ENCODE measurements around the gene CNRIP1.
A peak's percentile ranks its signal among the peaks of the same experiment; 100 is the strongest.

CNRIP1 gene

DNA sequence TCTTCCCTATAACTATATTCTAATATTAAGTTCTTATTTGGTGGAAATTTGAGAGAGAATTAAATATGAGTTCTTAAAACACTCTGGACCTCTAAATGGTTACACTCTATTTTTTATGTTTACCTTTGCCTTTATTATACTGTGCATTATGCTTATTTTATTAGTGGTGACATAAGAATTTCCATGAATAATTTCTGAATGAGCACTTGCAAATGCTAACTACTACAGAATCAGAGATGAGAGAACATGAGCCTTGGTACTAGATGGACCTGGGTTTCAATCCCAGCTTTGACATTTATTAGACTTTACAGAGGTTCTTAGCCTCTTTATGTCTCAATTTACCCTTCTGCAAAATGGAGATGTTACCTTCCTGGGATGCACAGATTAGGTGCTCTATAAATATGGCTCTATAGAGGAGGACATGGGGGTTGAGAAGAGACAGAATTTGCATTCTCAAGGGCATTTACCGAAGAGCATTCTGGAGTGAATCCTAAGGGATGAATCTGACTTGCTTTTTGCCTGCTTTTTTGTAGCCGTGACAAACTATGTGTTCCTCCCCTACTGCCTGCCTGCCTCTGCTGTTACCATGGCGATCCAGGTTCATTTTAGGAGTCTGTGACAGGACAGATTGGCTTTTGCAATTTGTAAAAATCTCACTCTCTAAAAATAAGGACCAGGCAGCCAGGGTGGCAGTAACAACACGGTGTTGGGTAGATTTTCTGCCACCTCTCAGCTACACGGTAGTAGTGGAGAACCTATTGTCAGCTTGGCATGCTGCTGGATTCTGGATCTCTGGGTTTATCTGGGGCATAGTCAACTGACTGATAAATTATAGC, 20.7 kb upstream of the CNRIP1 start:
- no CpG with 5 or more reads among the region's 5 CpGs for WGBS (ENCODE audit: insufficient coverage, insufficient read length)
- no peak overlapping the region for H3K4me3 ChIP-seq (ENCODE audit: low read length)
- DNase-seq (ENCODE audit: low read depth, low spot score): no peak
- no peak overlapping the region for H3K27ac ChIP-seq (ENCODE audit: low read length)
- H3K27me3 ChIP-seq (ENCODE audit: control insufficient read depth, insufficient read depth, low read length): no peaks in the 10 kb centered on the region
- H3K36me3 ChIP-seq (ENCODE audit: control insufficient read depth, insufficient read depth, low read length): no peaks in the 10 kb centered on the region
- H3K9me3 ChIP-seq (ENCODE audit: control insufficient read depth, insufficient read depth, low read length): no peaks in the 10 kb centered on the region
- H3K4me1 ChIP-seq (ENCODE audit: control insufficient read depth, insufficient read depth, low read length): no peaks in the 10 kb centered on the region

DNA sequence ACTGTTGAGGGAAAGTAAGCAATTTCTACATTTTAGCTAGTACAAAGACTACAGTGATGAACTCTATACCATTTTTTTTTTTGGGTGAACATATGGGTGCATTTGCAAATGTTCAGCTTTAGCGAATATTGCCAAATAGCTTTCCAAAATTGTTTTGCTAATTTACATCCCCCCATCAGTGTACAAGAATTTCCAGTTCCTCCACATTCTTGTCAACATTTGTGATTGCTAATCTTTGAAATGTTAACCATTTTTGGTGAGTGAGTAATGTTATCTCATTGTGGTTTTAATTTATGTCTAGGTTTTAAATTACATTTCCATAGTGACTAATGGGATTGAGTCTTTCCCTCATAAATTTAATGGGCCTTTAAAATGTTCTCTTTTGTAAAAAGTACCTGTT, 16.4 kb upstream of the CNRIP1 start:
- Histone ChIP-seq H3K27me3 (ENCODE audit: control insufficient read depth, insufficient read depth, low read length) (no peaks in the 10 kb centered on the region), H3K4me3 (ENCODE audit: low read length) (no peak overlapping the region), H3K4me1 (ENCODE audit: control insufficient read depth, insufficient read depth, low read length) (no peaks in the 10 kb centered on the region), H3K36me3 (ENCODE audit: control insufficient read depth, insufficient read depth, low read length) (no peaks in the 10 kb centered on the region), H3K9me3 (ENCODE audit: control insufficient read depth, insufficient read depth, low read length) (no peaks in the 10 kb centered on the region), H3K27ac (ENCODE audit: low read length) (no peak overlapping the region)
- DNase-seq (ENCODE audit: low read depth, low spot score): no peak
- WGBS (ENCODE audit: insufficient coverage, insufficient read length): no CpG with 5 or more reads among the region's 1 CpG

DNA sequence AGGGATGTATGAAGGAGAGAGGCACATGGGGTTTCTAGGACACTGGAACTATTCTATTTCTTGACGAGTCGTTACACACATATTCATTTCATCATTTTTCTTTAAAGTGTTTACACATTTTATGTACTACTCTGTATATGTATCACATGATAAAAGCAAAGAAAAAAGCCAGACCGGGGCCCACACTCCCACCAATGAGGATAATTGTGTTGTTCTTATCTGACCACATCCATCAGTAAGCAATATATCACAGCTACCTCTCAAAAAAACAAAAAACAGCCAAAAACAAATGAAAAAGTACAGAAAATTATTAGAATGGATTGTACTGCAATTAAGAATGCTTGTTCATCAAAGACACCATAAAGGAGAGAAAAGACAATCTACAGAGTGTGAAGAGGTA, 14.2 kb upstream of the CNRIP1 start:
- Histone ChIP-seq H3K9me3 (ENCODE audit: control insufficient read depth, insufficient read depth, low read length) (no peaks in the 10 kb centered on the region), H3K27ac (ENCODE audit: low read length) (no peak overlapping the region), H3K4me3 (ENCODE audit: low read length) (no peak overlapping the region), H3K27me3 (ENCODE audit: control insufficient read depth, insufficient read depth, low read length) (no peaks in the 10 kb centered on the region), H3K36me3 (ENCODE audit: control insufficient read depth, insufficient read depth, low read length) (no peaks in the 10 kb centered on the region), H3K4me1 (ENCODE audit: control insufficient read depth, insufficient read depth, low read length) (no peaks in the 10 kb centered on the region)
- WGBS (ENCODE audit: insufficient coverage, insufficient read length): no CpG with 5 or more reads among the region's 3 CpGs
- no peak for DNase-seq (ENCODE audit: low read depth, low spot score)

DNA sequence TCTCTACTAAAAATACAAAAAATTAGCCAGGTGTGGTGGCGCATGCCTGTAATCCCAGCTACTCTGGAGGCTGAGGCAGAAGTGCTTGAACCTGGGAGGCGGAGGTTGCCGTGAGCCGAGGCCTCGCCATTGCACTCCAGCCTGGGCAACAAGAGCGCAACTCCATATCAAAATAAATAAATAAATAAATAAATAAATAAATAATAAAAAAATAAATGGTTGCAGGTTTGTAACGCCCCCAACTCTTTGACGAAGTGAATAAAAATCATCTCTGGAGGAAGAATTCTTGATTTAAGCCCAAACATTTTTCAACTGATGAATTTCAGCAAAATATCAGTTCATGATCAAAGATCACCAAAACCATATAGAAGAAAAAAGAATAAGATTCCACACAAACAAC, 13.3 kb upstream of the CNRIP1 start:
- no peak for DNase-seq (ENCODE audit: low read depth, low spot score)

DNA sequence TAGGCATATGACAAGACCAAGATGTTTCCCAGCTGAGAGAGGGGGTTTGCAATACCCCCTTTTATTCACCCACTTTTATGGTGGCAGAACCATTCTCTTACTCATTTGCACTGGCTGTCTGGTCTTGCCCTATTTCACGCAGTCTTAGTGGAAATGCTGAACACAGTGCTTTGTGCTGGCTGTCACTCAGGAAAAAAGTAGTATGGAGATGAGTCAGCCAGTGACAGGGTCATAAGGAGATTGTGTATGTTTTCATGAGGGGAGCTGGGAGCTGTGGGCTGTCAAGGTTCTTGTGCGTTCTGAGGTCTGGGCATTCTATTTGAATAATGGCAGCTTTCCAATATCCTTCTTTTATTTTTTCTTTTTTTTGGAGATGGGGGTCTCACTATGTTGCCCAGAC, 10.9 kb upstream of the CNRIP1 start:
- no peaks in the 10 kb centered on the region for H3K9me3 ChIP-seq (ENCODE audit: control insufficient read depth, insufficient read depth, low read length)
- H3K36me3 ChIP-seq (ENCODE audit: control insufficient read depth, insufficient read depth, low read length): no peaks in the 10 kb centered on the region
- no peak for DNase-seq (ENCODE audit: low read depth, low spot score)
- no peaks in the 10 kb centered on the region for H3K27me3 ChIP-seq (ENCODE audit: control insufficient read depth, insufficient read depth, low read length)
- H3K4me1 ChIP-seq (ENCODE audit: control insufficient read depth, insufficient read depth, low read length): no peaks in the 10 kb centered on the region
- no CpG with 5 or more reads among the region's 2 CpGs for WGBS (ENCODE audit: insufficient coverage, insufficient read length)
- no peak overlapping the region for H3K4me3 ChIP-seq (ENCODE audit: low read length)
- no peak overlapping the region for H3K27ac ChIP-seq (ENCODE audit: low read length)

More for the DNA sequence above, 13.3 kb upstream of the CNRIP1 start:
- H3K4me3 ChIP-seq (ENCODE audit: low read length): no peak overlapping the region
- H3K9me3 ChIP-seq (ENCODE audit: control insufficient read depth, insufficient read depth, low read length): no peaks in the 10 kb centered on the region
- WGBS (ENCODE audit: insufficient coverage, insufficient read length): no CpG with 5 or more reads among the region's 8 CpGs
- no peaks in the 10 kb centered on the region for H3K36me3 ChIP-seq (ENCODE audit: control insufficient read depth, insufficient read depth, low read length)
- no peaks in the 10 kb centered on the region for H3K4me1 ChIP-seq (ENCODE audit: control insufficient read depth, insufficient read depth, low read length)
- H3K27me3 ChIP-seq (ENCODE audit: control insufficient read depth, insufficient read depth, low read length): no peaks in the 10 kb centered on the region
- no peak overlapping the region for H3K27ac ChIP-seq (ENCODE audit: low read length)

DNA sequence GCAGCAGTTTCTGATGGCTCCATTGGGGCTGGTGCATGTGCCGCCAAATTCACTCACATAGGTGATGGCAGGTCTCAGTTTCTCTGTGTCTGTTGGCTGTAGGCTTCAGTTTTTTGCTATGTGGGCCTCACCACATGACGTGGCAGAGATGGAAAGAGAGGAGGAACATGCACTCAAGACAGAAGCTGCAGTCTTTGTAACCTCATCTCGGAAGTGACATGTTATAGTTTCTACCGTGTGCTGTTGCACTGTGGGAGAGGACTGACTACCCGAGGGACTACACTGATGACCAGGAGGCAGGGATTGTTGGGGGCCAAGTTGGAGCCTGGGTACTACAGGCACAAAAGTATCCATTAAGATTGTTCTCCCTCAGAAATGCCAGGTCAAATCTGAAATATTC, 9.2 kb upstream of the CNRIP1 start:
- Histone ChIP-seq H3K27me3 (ENCODE audit: control insufficient read depth, insufficient read depth, low read length) (no peaks in the 10 kb centered on the region), H3K4me3 (ENCODE audit: low read length) (no peak overlapping the region)
- WGBS (ENCODE audit: insufficient coverage, insufficient read length): no CpG with 5 or more reads among the region's 5 CpGs

DNA sequence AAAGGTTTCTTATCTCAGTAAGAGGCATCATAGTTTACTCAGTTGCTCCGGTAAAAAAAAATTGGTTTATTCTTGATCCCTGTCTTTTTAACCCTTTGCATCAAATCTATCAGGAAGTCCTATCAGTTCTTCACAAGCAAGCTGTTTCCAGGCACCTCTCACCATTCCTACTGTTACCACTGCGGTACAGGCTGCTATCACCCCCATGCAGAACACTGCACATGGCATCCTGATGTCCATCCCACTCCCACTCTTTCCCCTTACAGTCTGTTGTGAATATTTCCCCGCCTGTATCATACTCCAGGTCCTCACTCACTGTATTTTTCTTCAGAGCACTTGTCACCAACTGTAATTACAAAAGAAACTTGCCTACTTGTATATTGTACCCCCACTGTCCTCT, 5.3 kb upstream of the CNRIP1 start:
- Histone ChIP-seq H3K27ac (ENCODE audit: low read length) (no peak overlapping the region), H3K4me1 (ENCODE audit: control insufficient read depth, insufficient read depth, low read length) (no peaks in the 10 kb centered on the region), H3K4me3 (ENCODE audit: low read length) (no peak overlapping the region), H3K9me3 (ENCODE audit: control insufficient read depth, insufficient read depth, low read length) (no peaks in the 10 kb centered on the region), H3K27me3 (ENCODE audit: control insufficient read depth, insufficient read depth, low read length) (no peaks in the 10 kb centered on the region; the same call in 1 of the 2 replicates), H3K36me3 (ENCODE audit: control insufficient read depth, insufficient read depth, low read length) (no peaks in the 10 kb centered on the region)
- no CpG with 5 or more reads among the region's 3 CpGs for WGBS (ENCODE audit: insufficient coverage, insufficient read length)
- no peak for DNase-seq (ENCODE audit: low read depth, low spot score)

More for the DNA sequence above, 9.2 kb upstream of the CNRIP1 start:
- no peak for DNase-seq (ENCODE audit: low read depth, low spot score)
- Histone ChIP-seq H3K9me3 (ENCODE audit: control insufficient read depth, insufficient read depth, low read length) (no peaks in the 10 kb centered on the region), H3K27ac (ENCODE audit: low read length) (no peak overlapping the region), H3K4me1 (ENCODE audit: control insufficient read depth, insufficient read depth, low read length) (no peaks in the 10 kb centered on the region), H3K36me3 (ENCODE audit: control insufficient read depth, insufficient read depth, low read length) (no peaks in the 10 kb centered on the region)

DNA sequence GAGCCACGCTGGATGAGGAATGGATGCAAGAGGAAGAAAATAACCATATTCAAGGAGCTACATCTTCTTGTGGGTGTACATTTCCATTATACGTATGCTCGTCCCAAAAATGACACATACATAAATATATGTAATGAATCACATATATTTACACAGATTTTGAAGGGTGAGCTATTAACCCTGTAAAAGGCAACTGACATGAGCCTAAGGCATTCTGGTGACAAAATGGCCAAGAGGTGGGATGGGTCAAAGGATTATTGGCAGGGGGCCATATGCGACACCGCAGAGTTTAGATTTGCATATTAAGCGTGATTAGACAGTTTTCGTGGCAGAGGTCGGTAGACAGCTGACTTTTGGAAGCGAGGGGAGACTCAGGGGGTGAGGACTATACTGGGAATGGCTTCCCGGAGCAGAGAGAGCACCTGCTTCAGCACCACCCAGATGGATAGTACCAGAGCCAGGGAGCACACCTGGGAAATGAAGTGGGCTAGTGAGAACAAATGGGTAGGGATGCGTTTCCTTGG, 431 bp upstream of the CNRIP1 start:
- WGBS (ENCODE audit: insufficient coverage, insufficient read length): no CpG with 5 or more reads among the region's 11 CpGs
- peak overlapping the region; percentile 67; the same call in 1 of the 2 replicates for H3K4me3 ChIP-seq (ENCODE audit: low read length)
- H3K27ac ChIP-seq (ENCODE audit: low read length): no peak overlapping the region

DNA sequence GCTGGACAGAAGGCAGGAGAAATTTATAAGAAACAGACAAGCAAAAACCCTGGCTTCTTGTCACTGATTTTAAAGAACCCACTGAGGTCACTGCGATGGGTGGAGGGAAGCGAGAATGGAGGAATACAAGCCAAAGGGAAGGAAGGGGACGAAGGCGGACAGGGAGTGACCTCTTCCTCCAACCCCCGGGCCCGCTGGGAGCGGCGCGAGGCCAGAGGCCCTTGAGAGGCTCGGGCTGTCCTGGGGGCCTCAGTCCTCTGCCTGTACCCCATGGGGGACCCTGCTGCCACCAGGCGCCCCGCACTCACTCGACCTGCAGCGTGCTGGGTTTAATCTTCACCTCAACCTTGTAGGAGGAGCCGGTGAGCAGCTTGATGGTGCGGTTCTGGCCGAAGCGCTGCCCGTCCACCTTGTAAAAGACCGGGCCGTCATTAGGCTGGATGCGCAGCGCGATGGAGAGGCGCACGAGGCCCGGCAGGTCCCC, 793 bp downstream of the CNRIP1 start:
- peak overlapping the region; percentile 67; the same call in 1 of the 2 replicates for H3K4me3 ChIP-seq (ENCODE audit: low read length)
- H3K4me1 ChIP-seq (ENCODE audit: control insufficient read depth, insufficient read depth, low read length): no peaks in the 10 kb centered on the region
- H3K36me3 ChIP-seq (ENCODE audit: control insufficient read depth, insufficient read depth, low read length): no peaks in the 10 kb centered on the region
- no peak for DNase-seq (ENCODE audit: low read depth, low spot score)
- H3K27me3 ChIP-seq (ENCODE audit: control insufficient read depth, insufficient read depth, low read length): peaks cover 13% of the 10 kb centered on the region; the same call in 1 of the 2 replicates
- no peaks in the 10 kb centered on the region for H3K9me3 ChIP-seq (ENCODE audit: control insufficient read depth, insufficient read depth, low read length)
- WGBS (ENCODE audit: insufficient coverage, insufficient read length): no CpG with 5 or more reads among the region's 27 CpGs
- H3K27ac ChIP-seq (ENCODE audit: low read length): no peak overlapping the region

More for the DNA sequence above, 431 bp upstream of the CNRIP1 start:
- no peaks in the 10 kb centered on the region for H3K9me3 ChIP-seq (ENCODE audit: control insufficient read depth, insufficient read depth, low read length)
- no peaks in the 10 kb centered on the region for H3K4me1 ChIP-seq (ENCODE audit: control insufficient read depth, insufficient read depth, low read length)
- H3K27me3 ChIP-seq (ENCODE audit: control insufficient read depth, insufficient read depth, low read length): peaks cover 13% of the 10 kb centered on the region; the same call in 1 of the 2 replicates
- H3K36me3 ChIP-seq (ENCODE audit: control insufficient read depth, insufficient read depth, low read length): no peaks in the 10 kb centered on the region
- DNase-seq (ENCODE audit: low read depth, low spot score): no peak

DNA sequence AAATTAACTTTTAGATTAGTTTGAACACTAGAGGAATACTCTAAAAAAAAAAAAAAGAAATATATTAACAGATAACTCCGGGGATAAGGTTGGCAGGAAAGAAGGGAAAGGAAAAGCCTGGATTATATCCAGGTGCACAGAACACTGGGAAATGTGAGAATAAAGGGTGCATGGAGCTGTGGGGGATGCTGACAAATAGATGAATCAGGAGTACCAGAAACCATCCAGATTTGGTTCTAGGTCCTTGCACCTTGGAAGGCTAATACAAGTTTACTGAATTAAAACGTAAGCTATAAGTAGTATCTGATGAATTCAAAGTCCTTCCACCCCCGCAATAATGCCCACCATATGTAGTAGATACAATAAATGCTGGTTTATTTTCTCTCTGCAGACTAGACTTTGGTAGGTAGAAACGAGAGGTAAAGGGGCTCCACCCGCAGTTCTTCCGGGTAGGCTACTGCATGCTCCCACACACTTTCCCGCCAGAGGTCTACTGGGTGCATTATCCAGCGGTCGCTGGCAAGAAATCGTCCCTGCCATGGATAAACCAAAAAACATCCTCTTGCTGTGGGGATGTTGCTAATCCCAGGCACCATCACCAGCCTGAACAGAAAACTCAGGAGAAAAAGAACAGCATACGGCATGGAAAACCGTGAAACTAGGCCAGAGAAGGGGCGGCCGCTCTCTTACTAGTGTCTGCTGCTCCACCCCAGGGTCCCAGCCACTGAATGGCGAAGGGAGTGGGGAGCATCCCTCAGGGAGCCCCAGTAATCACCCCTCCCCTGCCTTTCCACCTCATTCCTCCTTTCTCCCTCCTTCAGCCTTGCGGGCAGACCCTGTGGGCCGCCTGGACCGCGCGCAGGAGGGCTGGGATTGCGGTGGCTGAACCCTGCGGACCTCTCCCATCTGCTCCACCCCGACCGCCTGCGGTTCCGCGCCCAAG, 1.5 kb downstream of the CNRIP1 start:
- H3K9me3 ChIP-seq (ENCODE audit: control insufficient read depth, insufficient read depth, low read length): no peaks in the 10 kb centered on the region
- peak overlapping the region; percentile 67; the same call in 1 of the 2 replicates for H3K4me3 ChIP-seq (ENCODE audit: low read length)
- DNase-seq (ENCODE audit: low read depth, low spot score): no peak
- H3K36me3 ChIP-seq (ENCODE audit: control insufficient read depth, insufficient read depth, low read length): no peaks in the 10 kb centered on the region
- H3K27me3 ChIP-seq (ENCODE audit: control insufficient read depth, insufficient read depth, low read length): peaks cover 13% of the 10 kb centered on the region; the same call in 1 of the 2 replicates
- no CpG with 5 or more reads among the region's 27 CpGs for WGBS (ENCODE audit: insufficient coverage, insufficient read length)
- no peak overlapping the region for H3K27ac ChIP-seq (ENCODE audit: low read length)
- no peaks in the 10 kb centered on the region for H3K4me1 ChIP-seq (ENCODE audit: control insufficient read depth, insufficient read depth, low read length)

Measured in iPS DF 6.9 (cell line).